ENCODE data around the gene TMEM167B.
A peak's percentile ranks its signal among the peaks of the same experiment; 100 is the strongest.
"Not testable (repeated sequence)": the region's sequence is repeated elsewhere in the genome, so short reads cannot be mapped to it uniquely, and the experiment has no call there.

The TMEM167B gene

DNA sequence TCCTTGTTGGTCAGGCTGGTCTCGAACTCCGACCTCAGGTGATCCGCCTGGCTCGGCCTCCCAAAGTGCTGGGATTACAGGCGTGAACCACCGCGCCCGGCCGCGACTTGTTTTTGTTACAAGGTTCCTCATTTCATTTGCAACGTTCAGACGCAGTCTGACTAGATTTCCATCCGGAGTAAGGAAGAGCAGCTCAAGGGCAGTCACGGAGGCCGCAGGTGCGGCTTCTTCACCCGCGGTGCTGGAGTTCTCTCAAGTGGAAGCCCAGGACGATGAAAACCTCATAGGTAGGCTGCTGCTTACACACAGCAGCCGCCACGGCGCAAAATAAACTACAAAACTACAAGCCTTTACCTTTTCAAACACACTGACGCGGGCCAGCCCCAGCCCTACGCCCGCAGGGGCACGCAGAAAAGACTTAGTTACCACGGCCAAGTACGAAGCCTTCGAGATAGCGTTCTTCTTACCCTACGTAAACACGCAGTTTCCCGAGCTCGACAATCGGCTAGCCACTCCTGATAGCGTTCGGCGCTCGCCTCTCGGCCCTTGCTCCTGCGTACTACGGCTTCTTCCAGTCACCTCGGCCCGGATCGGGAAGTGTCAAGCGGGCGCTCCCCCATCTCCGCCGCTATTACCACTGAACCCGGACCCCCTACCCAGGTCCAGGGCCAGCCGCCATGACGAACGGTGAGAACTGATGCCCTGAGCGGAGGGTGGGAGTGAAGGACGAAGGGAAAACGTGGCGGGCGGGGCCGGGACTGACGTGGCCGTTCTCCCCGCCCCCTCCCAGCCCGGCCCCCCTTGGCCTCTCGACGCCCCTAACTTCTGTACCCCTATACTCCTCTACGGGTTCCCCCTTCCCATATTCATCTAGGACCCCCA lies at the start of gene TMEM167B:
Gene TMEM167B, plus strand, starts transcription at position 569 of the 882 bp plus-strand sequence. Its CDS starts 109 bp downstream, at position 678.
- DNase-seq (ENCODE audit: low read depth in 2 of 2) = peak; percentile 66

DNA sequence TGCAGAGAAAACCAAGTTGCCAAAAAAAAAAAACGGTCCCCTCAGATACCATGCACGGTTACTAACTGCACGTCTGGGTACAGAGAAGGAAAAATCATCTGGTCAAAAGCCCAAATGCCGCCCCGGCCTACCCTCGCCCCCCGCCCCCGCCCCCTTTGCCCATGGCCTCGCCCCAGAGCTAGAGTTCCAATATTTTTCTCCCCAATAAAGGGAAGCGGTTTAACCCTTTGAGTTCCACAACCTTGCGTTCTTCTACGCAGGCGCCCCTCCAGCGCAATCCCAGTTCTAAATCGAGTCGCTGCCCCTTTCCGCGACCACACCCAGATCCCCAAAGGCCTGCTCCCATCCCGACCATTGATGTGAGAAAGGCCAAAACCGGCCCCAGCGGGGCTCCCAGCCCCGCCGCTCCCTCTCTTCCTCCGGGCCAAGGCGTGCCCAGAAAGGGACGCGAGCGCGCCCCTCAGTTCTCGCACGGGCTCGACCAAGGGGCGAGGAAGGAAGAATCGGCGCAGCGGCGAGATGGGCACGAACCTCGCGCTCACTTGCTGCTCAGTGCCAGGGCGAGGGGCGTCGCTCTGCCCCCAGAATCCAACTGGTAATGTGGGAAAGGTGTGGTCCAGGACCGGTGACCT lies 49.5 kb upstream of the TMEM167B start:
- peak in 1 of 2 donors; percentile 3 for DNase-seq (ENCODE audit: low read depth in 2 of 2)

DNA sequence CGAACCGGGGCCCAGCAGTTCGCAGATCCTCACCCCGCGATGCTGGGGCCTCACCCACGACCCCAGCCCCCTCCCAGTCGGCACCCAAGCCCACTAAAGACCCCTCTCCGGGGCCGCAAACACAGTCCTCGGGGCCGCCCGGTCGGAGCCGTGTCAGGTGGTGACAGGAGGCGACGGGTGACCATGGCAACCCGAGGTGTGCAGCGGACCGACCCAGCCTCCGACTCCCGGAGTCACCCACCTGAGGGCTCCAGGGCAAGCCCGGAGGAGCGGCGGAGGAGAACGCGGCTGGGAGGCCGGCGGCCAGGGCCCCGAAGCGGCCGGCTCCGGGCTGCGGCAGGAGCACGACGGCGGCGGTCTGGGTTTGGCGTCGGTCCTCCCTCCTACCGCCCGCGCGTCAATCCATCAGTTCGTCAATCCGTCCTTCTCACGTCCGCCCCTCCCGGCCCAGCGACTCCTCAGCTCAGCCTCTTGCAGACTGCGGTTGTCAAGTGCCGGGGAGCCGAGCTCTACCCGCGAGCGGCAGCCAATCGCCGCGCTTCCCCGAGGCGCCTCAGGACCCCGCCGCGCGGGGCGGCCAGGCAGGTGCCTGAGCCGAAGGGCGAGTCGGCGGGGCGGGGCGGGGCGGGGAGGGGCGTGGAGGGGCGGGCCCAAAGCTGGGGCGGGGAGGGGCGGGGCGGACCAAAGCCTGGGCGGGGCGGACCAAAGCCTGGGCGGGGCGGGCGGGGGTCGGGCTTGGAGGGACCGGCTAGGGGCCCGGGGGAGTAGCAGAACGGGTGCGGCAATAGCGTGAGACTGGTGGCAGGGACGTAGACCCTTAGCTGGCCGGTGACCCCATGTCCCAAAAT lies 48.7 kb upstream of the TMEM167B start, which contains the start of gene WDR47:
Gene WDR47, minus strand, starts transcription at position 482 of the 848 bp plus-strand sequence. CDS start 18,590 bp downstream, outside the sequence.
- peak; percentile 81 to 91 for DNase-seq (ENCODE audit: low read depth in 2 of 2)

DNA sequence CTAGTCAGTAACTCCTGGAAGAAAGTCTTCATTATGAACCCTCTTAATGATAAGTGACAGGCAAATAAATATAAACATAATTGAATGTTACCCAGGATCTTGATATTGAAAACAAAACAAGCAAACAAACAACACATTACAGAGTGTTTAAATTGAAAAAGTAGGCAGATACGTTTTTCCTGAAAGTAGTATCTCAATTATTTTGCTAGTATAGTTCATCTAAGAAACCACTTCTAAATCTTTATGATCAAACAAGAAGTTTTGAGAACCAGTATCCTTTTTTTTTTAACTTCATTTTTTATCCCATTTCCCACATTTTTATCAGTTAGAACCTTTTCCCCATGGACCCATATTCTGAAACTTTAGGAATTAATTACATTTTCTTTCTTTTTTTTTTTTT lies 45.0 kb upstream of the TMEM167B start:
- DNase-seq (ENCODE audit: low read depth in 2 of 2) = no peak

DNA sequence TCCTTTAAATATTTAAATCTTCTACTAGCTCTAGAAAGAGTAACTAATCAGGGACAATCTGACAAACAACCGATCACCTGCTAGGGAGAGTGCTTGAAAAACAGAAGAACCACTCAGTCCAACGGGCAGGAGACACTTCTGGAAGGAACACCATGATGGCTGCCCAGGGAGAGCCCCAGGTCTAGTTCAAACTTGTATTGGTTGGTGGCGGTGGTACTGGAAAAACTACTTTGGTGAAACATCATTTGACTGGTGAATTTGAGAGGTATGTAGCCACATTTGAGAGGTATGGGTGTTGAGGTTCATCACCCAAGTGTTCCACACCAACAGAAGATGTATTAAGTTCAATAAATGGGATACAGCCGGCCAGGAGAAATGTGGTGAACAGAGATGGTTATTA lies 43.9 kb upstream of the TMEM167B start:
- no peak for DNase-seq (ENCODE audit: low read depth in 2 of 2)

DNA sequence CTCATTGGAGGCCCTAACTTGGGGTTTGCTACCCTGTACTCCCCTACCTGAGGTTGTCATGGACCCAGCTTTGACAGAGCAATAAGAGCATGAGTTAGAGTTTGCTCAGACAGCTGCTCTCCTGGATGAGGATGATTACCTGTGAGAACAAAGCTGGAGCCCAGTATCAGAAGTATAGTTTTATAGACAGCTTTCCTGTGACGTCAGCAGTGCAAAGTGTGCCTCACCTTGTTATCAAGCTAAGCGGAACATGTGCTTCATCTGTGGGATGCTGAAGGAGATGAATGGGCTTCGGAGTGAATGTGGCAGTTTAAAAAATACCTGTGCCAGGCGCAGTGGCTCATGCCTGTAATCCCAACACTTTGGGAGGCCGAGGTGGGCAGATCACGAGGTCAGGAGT lies 43.2 kb upstream of the TMEM167B start:
- DNase-seq (ENCODE audit: low read depth in 2 of 2) = no peak

DNA sequence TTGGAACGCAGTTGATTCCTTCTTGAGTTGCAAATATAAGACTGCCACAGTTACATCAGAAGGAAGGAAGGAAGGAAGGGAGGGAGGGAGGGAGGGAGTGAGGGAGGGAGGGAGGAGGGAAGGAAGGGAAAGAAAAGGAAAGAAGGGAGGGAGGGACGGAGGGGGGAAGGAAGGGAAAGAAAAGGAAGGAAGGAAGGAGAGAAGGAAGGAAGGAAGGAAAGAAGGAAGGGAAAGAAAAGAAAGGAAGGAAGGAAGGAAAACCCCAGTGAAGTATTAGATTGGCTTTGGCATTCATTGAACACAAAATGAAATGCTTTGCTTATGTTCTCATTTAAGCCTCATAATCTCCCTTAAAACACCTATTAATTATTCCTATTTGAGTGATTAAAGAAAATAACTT lies 42.2 kb upstream of the TMEM167B start:
- DNase-seq (ENCODE audit: low read depth in 2 of 2) = no peak

DNA sequence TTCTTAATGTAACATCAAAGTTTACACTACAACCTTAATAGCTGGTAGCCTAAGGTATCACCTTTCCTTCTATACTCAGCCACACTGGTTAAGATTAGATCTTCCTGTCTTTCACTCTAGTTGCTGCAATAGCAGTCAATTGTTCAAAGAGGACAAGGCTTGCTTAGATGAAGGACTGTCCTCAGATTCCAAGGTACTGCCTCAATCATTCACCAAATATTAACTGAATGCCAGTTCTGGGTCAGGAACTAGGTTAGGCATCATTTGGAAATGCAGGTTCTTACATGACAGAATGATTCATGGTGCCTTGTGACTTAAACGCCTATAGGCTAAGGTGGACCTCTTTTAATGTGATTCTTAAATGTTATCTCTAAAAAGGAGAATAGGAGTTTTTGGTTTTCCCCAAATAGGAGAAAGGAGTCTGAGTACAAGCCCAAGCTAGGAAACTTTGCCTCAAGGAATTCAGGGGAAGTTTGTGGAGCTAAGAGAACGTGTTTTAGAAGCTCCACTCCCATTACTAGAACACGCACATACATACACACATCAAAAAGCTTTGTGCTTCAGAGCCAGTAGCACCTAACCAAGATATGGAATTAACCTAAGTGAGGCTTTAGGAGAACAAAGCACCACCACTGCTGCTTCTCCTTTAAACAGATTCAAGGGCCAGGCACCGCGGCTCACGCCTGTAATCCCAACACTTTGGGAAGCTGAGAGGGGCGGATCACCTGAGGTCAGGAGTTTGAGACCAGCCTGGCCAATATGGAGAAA lies 40.2 kb upstream of the TMEM167B start:
- no peak for DNase-seq (ENCODE audit: low read depth in 2 of 2)

DNA sequence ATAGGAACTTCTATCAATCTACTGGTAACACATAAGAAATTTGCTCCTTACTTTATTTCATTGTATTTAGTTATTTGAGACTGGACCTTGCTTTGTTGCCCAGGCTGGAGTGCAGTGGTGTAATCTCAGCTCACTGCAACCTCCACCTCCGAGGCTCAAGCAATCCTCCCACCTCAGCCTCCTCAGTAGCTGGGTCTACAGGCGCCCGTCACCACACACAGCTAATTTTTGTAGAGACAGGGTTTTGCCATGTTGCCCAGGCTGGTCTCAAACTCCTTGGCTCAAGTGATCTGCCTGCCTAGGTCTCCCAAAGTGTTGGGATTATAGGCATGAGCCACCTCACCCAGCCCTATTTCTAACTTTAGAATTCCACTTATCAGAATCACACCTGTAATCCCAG lies 38.4 kb upstream of the TMEM167B start:
- not testable (repeated sequence) for DNase-seq (ENCODE audit: low read depth in 2 of 2)

DNA sequence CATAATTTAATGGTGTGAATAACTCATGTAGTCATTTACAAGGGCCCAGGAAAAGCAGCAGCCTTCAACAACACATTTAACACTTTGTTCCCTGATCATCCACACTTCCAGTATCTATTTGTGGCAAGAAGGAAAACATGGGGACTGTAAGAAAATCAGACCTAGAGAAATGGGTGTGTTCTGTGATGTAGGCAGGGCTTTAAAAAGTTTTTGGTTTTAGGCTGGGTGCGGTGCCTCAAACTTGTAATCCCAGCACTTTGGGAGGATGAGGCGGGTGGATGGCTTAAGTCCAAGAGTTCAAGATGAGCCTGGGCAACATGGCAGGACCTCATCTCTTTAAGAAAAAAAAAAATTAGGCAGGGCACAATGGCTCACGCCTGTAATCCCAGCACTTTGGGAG lies 34.5 kb upstream of the TMEM167B start:
- no peak for DNase-seq (ENCODE audit: low read depth in 2 of 2)

DNA sequence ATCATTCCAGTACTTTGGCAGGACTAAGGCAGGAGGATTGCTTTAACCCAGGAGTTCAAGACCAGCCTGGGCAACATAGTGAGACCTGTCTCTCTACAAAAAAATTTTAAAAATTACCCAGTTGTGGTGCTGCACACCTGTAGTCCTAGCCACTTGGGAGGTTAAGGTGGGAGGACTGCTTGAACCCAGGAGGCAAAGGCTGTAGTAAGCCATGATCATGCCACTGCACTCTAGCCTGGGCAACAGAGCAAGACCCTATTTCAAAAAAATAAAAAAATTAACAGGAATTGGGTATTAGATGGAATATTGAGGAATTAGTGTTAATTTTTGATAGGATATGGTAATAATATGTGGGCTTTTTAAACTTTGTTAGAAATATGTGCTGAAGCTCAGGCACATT lies 31.5 kb upstream of the TMEM167B start:
- no peak for DNase-seq (ENCODE audit: low read depth in 2 of 2)

DNA sequence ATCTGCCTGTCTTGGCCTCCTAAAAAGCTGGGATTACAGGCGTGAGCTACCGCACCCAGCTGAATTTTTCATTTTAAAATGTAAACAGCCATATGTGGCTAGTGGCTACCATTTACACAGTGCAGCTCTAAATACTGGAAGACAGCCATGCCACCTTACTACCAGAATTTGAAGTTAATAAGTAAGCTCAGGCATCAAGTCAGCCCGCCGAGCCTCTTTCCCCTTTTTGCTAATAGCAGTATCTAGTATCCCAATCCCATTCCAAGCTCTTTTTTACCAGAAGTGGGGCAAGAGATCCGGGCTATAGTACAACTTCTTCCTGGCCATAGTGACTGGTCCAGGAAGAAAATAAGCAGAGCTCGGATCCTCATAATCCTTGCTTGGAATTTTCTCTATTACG lies 29.9 kb upstream of the TMEM167B start:
- no peak for DNase-seq (ENCODE audit: low read depth in 2 of 2)

DNA sequence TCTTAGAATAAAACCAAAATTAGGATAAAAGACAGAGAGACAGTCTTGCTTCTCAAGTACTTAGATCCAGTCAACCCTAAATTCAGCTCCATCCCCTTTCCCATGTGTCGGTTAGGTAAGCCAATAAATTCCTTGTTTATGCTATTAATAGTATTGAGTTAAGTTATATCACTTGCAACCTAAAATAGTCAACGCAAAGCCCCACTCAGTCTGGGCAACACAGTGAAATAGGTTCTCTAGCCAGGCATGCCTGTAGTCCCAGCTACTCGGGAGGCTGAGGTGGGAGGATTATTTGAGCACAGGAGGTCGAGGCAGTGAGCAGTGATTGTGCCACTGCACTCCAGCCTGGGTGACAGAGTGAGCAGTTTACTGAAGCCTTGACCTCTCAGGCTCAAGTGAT lies 29.4 kb upstream of the TMEM167B start:
- no peak for DNase-seq (ENCODE audit: low read depth in 2 of 2)

DNA sequence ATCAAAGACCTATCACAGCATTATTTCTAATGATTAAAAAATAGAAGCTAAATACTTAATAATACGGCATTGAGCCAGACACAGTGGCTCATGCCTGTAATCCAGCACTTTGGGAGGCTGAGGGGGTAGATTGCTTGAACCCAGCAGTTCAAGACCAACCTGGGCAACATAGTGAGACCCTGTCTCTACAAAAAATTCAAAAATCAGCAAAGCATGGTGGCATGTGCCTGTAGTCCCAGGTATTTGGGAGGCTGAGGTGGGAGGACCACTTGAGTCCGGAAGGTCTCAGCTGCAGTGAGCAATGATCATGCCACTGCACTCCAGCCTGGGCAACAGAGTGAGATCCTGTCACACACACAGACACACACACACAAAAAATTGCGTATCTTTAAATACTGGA lies 25.4 kb upstream of the TMEM167B start:
- no peak for DNase-seq (ENCODE audit: low read depth in 2 of 2)

DNA sequence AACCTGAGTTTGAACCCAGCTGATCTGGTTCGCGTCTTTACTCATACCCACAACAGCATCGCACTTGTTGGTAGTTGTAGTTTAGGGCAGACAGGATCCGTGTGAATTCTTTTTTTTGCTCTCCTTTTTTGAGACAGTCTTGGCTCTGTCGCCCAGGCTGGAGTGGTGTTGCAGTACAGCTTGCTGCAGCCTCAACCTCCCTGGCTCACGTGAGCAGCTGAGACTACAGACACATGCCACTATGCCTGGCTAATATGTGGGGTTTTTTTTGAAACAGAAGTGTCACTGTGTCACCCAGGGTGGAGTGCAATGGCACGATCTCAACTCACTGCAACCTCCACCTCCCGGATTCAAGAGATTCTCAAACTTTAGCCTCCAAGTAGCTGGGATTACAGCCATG lies 22.7 kb upstream of the TMEM167B start:
- DNase-seq (ENCODE audit: low read depth in 2 of 2) = no peak

DNA sequence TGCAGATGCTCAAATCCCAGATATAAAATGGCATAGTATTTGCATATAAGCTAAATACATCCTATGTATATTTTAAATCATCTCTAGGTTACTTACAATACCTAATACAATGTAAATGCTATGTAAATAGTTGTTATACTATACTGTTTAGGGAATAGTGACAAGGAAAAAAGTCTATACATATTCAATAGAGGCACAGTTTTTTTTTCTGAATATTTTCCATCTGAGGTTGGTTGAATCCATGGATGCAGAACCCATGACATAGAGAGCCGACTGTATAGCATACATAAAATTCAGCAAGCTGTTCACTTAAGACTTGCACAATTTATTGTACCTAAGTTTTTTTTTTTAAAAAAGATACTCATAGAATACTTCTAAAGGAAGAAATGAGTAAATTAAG lies 21.3 kb upstream of the TMEM167B start:
- no peak for DNase-seq (ENCODE audit: low read depth in 2 of 2)

DNA sequence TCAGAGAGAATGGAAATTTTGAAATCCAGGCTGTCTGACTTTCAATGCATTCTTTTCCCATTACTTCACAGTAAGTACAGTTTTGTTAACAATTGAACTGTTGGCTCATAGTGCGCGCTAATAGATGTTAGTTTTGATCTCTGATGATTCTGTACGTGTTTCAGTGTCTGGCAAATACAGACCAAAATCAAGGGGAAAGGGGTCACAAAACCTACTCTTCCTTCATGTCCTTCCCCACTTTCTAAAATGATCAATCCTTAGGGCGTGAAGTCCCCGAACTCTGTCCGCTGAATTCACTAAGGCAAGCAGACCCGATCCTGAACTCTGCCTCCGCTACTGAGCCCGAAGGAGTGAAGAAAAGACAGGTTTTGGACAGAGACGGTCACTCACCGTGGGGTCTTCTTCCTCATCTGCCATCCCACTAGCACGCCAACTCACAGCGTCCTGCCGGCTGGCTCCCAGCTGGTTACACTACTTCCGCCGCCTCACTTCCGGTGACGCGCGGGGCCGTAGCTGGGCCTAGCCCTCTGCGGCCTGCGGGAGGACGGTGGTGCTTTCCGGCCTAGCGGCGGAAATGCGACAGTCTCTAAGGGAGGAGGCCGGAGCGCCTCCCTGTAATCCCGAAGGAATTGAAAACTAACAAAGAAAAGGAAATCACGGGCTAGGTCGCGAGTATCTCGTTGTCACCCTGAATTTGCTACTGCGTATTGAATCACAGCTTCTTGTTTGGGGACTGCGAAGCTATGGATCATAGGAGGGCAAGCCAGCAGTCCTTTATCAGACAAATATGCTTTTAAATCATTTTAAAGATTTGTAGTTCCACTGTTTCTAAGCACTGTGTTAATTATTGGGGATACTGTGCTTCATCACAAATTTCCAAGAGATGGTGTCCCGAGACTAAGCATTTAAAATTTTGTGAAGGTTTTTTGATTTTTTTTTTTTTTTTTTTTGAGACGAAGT lies 14.8 kb upstream of the TMEM167B start, which contains the start of gene TAF13:
Gene TAF13, minus strand, starts transcription at position 473 of the 960 bp plus-strand sequence. Its CDS starts 56 bp downstream, at position 417.
- peak; percentile 64 to 68 for DNase-seq (ENCODE audit: low read depth in 2 of 2)

DNA sequence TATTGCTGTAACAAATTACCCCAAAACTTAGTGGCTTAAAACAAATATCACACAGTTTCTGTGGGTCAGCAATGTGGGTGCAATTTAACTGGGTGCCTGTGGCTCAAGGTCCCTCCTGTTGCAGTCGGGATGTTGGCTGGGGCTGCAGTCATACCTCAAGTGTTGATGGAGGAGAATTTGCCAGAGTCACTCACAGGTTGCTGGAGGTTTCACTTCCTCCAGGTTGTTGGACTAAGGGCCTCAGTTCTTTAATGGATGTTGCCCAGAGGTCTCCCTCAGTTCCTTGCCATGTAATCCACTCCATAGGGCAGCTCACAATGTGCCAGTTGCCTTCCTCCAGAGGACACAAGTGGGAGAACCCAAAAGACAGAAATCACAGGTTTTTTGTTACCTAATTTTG lies 12.2 kb upstream of the TMEM167B start:
- DNase-seq (ENCODE audit: low read depth in 2 of 2) = no peak

DNA sequence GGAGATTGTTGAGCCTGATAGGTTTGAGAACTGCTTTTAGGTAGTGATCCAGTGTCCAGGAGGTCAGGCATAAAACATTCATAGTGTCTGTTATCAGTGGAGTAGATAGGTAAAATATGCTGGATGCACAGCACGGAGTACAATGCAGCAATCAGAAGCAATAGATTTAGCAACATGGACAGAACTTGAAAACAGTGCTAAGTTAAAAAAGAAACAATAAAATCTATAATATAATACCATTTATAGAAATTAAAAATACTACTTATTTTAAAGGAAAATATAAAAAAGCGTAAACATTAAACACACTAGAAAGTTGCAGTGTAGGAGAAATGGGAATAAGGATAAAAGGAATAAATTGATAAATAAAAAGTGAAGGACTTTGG lies 11.3 kb upstream of the TMEM167B start:
- no peak for DNase-seq (ENCODE audit: low read depth in 2 of 2)

DNA sequence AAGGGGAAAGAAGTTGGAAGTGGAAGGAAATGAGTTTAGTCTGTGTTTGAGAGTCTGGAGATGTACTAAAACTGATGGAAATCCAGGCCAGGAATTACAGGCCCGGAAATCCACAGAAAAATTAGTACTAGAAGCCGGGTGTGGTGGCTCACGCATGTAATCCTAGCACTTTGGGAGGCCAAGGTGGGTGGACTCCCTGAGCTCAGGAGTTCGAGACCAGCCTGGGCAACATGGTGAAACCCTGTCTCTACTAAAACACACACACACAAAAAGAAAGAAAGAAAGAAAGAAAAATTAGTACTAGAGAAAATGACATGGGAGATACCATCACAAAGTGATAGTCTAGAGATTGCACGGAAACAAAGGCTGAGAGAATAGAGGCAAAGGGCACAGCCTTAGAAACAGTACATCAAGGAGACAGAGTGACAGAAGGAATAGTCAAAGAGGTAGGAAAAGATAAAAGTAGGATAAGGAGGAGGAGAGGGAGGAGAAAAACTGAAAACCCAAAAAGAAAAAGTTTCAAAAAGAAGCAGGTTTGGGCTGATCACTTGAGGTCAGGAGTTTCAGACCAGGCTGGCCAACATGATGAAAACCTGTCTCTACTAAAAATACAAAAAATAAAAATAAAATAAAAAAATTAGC lies 10.0 kb upstream of the TMEM167B start:
- no peak for DNase-seq (ENCODE audit: low read depth in 2 of 2)
